PFSK-1 (cell line): ENCODE results near the gene APLP1.

ENCODE experiments used
- FOXP2 ChIP-seq: optimal IDR thresholded peaks from 2 replicates; pipeline ENCODE3; 2011; ENCODE audit warnings: borderline replicate concordance, control low read depth, inconsistent platforms; ENCODE audit not compliant: insufficient read depth; ENCODE audit errors: extremely low read length, extremely low read depth
- POLR2AphosphoS5 ChIP-seq: IDR thresholded peaks from 2 replicates; pipeline ENCODE4 v1.6.1; 2012; ENCODE audit warnings: low read depth, mild to moderate bottlenecking, control low read depth, low read length, moderate library complexity
- REST ChIP-seq, 2 experiments: IDR thresholded peaks; 2 replicates each; pipeline versions ENCODE4 v1.6.1 to v1.8.0; 2011 to 2012; ENCODE audit warnings: low read depth in 2 of 2, low read length in 2 of 2, control low read depth in 1 of 2, inconsistent platforms in 1 of 2, mild to moderate bottlenecking in 1 of 2, moderate library complexity in 1 of 2; ENCODE audit not compliant: insufficient read depth in 1 of 2
- SIN3A ChIP-seq: IDR thresholded peaks from 2 replicates; pipeline ENCODE4 v1.6.1; 2012; ENCODE audit warnings: mild to moderate bottlenecking, low read length, moderate library complexity, borderline replicate concordance; ENCODE audit not compliant: insufficient read depth
- TAF1 ChIP-seq: IDR thresholded peaks from 2 replicates; pipeline ENCODE4 v1.6.1; 2012; ENCODE audit warnings: low read length, control low read depth, borderline replicate concordance; ENCODE audit not compliant: insufficient read depth

Gene APLP1

DNA sequence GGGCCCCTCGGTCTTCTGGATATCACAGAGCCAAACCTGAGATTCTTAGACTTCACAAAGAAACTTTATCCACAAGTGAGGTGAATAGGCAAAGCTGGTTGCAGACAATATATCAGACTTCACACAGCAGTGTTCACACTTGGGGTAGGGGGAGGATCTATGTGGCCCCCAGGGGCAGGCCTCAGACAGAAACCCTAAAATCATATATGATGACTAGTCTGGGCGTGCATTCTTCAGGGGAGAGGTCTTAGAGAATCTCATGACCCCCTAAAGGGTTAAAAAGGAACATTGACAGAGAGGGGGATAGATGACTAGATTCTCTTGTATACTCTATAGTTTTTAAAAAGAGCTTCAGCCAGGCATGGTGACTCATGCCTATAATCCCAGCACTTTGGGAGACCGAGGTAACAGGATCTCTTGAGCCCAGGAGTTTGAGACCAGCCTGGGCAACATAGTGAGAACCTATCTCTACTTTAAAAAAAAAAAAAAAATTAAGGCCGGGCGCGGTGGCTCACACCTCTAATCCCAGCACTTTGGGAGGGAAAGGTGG is 36.9 kb downstream of the APLP1 start:
- TF ChIP-seq REST (IDR thresholded peaks at IDR 0.05; ENCODE audit: insufficient read depth in 1 of 2, low read depth in 2 of 2, low read length in 2 of 2) (no peak), FOXP2 (no peak)

GRCh38 chr19:35907377-35907745 is 39.0 kb downstream of the APLP1 start:
- TF ChIP-seq POLR2AphosphoS5 (no peak), REST (IDR thresholded peaks at IDR 0.05; ENCODE audit: insufficient read depth in 1 of 2, low read depth in 2 of 2, low read length in 2 of 2) (no peak), FOXP2 (no peak), SIN3A (no peak), TAF1 (no peak)

DNA sequence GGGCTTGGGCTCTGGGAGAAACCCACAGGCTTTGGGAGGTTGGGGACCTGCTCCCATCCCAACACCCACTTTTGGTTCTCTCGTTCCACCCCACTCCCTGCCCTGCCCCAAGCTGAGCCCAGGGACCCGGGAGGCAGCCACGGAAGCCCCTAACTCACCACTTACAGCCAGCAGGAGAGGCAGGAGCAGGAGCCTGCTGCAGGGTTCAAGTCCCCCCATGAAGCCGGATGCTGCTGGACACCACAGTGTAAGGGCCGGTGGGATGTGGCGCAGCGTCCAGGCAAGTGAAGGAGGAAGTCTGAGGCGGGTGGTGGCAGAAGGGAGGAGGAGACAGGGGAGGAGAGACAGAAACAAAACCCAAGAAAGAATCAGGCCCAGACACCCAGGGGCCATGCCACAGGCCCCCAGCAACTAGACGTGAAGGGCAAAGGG is 39.7 kb downstream of the APLP1 start, which contains the start of gene TYROBP:
TSS of gene TYROBP (minus strand) at position 286 of the 432 bp plus-strand sequence. CDS start at position 219, 67 bp downstream.
- TF ChIP-seq REST (IDR thresholded peaks at IDR 0.05; ENCODE audit: insufficient read depth in 1 of 2, low read depth in 2 of 2, low read length in 2 of 2): no peak
- no peak for TF ChIP-seq POLR2AphosphoS5
- no peak for TF ChIP-seq SIN3A
- TF ChIP-seq TAF1: no peak
- TF ChIP-seq FOXP2: no peak

DNA sequence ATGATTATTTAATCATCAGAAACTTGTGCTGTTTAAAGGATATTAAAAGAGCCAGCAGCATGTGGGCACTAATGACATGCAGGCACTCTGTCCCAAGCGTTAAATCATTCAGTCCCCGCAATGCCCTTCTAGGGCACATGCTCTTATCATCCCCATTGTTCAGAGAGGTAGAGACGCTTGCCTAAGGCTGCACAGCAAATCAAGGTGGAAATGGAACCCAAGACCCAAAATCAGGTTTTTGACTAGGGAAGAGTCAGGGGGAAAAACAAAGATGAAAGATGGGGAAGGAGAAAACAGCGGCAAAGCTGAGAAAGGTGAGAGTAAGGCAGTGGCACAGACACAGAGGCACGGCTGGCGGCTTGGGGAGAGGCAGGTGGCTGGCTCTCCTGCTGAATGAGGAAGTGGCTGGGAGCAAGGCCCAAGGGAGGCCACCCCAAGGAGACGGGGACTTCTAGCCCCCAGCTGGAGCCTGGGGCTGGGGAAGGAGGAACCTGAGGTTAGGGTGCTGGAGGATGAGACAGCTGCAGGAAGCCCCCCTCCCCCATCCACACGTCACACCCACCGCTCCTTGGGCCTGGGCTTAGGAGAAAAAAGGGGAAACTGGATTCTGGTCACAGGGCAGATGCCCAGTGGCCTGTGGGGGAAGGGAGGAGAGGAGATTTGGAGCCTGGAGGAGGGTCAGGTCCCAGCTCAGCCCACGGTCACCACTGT is 40.8 kb downstream of the APLP1 start:
- no peak for TF ChIP-seq REST (IDR thresholded peaks at IDR 0.05; ENCODE audit: insufficient read depth in 1 of 2, low read depth in 2 of 2, low read length in 2 of 2)
- no peak for TF ChIP-seq FOXP2
- no peak for TF ChIP-seq TAF1
- no peak for TF ChIP-seq SIN3A
- no peak for TF ChIP-seq POLR2AphosphoS5
